NCI-H1436 treated with DMSO at 0.1 percent for 48 hours (cell line): ENCODE results near the gene PPP1R14C.
"Not testable (repeated sequence)": the region's sequence is repeated elsewhere in the genome, so short reads cannot be mapped to it uniquely, and the experiment has no call there.

Source experiments
- DNase-seq: peaks from one replicate; lab custom pipeline; 2025; lab: John Stamatoyannopoulos, UW

The PPP1R14C gene

DNA sequence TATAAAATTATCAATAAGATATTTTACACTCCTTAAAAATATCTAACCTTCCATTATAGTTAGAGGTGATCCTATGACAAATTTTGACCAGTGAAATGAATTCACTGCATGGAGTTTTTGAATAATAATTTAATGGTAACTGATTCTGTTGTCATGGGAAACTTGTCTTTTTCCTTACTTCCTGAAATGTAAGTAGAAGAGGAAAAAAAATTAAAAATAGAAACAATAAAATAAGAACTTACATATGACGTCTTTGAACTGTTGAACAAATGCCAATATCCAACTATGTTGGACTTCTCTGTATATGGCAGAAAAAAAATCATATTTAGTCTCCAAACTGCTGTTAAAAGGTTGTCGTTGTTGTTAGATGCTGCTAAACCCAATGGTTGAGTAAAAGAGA is 26.3 kb downstream of the PPP1R14C start:
- DNase-seq, result no peak

DNA sequence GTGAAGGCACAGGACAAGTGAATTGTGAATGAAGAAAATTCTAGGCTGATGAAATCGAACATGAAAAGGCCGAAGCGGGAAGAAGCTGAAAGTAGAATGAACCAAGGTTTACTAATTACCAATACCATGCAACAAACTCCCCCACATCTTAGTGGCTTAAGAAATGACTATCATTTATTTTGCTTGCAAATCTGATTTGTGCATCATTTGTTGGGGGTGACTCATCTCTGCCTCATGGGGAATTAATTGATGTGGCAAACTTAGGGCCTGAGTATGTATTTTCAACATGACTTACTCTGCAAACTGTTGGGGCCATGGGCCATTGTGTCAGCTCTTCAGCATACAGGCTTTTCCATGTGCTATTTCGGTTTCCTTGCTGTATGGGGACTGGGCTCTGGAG is 26.8 kb downstream of the PPP1R14C start:
- no peak for DNase-seq

DNA sequence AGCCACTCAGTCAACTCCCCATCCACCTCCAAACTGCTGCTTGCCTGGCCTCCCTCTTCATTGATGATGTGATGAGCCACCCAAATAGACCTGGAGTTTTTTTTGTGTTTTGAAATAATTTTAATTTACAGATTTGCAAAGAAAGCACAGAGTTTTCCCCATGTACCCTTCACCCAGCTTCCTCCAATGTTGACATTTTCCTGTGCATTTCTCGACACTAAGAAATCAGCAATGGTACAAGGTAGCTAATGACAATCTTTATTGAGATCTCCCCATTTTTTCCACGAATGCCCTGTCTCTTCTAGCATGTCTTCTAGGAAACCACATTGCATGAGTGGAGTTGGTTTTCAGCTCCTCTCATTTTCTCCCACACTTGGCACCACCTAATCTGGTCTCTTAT is 30.1 kb downstream of the PPP1R14C start:
- no peak for DNase-seq

DNA sequence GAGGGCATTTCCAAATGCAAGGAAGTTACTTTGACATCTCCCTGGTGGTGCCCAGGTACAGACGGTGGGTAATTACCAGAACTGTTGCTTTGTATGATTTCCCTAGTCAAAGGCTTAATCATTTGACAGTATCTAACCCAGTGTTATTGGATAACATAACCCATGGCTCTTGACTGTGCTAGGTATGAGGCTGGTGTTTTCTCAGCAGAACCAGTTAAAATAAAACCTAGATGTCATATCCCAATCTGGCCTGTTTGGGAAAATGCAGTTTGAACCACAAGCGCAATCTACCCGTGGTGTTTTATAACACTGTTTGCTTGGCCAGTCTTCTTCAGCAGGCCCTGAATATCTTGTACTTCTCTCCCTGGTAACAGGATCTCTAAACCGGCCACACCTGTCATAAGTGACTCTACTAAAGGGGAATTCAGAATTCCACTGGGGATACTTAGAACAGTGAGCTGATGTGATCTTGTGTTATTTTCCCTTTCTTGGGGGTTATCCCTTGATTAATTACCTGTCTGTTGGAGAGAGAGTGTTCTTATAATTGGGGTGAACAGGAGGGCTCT is 32.8 kb downstream of the PPP1R14C start:
- DNase-seq, result no peak

DNA sequence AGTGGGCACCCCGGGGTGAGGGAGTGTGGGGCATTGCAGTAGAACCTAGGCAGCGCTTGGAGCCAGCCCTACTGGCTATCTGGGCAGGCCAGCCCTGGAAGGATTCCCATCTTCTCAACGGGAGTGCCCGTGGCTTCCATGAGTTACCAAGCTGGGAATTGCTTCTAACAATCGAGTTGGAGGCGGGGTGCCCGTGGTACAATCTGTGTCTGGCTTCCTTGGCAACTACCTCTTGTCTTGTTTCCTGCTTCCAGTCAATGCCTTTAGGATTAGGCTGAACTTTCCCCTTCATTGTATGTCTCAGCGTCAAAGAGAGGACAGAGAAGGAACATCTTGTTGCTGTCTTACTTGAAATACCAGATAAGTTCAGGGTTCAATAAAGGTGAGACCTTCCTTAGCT is 33.3 kb downstream of the PPP1R14C start:
- no peak for DNase-seq

DNA sequence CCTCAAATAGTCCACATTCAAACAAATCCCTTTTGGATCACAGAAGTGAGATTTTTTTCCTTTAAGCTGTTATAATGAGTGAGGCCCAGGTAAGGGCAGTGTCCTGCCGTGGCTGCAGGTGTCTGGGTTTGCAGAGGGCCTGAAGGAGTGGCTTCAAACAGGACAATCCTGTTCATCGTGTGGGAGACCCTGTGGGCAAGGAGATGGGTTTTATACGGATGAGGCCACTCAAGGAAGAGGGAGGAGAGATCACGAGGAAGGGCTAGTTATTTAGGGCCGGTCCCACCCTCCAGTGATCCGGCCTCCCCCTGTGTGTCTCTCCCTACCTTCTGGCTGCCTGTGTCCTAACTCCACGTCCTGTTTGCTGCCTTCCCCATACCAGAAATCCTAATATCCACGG is 33.8 kb downstream of the PPP1R14C start:
- DNase-seq, result no peak

DNA sequence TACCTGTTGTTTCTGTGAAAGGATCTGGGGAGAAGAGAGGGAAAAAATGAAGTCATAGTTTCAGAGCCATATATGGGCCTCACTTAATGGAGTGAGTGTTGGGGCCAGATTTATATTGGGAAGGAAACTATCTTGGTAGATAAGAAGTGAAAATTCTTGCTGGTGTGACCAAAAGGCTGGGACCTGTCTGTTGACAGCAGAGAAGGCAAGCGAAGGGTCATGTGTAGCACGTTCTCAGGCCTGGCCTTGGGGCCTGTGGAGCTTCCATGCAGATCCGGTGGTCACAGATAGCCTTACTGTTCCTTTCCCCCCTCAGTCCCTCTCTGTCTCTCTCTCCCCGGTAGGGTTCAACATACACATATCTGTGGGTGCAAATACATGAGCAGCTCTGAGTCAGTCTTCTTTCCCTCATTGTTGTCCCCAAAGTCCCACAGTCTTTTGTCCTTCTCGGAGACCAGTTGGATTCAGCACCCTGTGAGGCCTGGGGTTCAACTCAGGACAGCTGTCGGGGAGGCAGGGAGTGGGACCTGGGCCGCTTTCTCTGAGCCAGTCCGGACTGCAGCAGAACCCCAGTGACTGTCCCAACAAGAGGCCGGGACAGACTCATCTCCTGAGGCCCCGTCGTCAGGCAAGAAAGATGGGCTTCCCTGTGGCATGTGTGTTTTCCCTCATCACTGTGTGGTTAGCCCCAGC is 34.6 kb downstream of the PPP1R14C start:
- no peak for DNase-seq

DNA sequence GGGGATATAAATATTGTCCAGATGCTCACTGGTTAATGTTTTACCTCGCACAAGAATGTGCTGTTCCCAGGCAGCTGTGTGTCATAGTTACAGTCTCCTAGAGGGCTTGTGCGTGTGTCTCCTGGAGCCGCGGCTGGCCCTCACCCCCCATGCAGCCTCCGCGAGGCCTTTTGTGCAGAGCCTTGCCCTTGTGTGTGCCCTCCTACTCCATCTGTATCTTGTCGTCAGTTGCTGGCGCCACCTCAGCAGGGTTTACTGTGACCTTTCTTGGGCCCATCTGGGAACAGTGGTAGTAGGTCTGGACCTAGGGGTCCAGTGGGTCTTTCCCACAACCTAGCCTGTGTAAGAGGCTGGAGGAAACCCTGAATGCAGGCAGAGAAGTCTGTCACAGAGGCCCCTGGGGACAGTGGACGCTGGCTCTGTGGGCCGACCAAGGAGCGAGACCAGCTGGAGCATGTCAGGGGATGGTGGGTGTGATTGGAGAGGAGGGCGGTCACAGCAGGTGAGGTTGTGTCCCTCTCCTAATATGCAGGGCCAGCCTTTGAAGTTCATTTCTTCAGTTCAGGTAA is 35.2 kb downstream of the PPP1R14C start:
- no peak for DNase-seq

DNA sequence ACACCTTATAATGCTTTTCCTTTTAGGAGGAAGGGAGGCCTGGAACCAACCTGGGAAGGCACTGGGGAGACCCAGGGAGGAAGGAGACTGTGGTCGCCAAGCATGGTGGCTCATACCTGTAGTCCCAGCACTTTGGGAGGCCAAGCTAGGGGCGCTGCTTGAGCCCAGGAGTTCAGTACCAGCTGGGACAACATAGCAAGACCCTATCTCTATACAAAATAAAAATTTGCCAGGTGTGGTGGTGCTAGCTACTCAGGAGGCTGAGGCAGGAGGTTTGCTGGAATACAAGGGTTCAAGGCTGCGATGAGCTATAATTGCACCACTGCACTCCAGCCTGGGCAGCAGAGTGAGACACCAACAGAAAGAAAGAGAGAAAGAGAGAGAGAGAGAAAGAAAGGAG is 36.2 kb downstream of the PPP1R14C start:
- DNase-seq, result no peak

DNA sequence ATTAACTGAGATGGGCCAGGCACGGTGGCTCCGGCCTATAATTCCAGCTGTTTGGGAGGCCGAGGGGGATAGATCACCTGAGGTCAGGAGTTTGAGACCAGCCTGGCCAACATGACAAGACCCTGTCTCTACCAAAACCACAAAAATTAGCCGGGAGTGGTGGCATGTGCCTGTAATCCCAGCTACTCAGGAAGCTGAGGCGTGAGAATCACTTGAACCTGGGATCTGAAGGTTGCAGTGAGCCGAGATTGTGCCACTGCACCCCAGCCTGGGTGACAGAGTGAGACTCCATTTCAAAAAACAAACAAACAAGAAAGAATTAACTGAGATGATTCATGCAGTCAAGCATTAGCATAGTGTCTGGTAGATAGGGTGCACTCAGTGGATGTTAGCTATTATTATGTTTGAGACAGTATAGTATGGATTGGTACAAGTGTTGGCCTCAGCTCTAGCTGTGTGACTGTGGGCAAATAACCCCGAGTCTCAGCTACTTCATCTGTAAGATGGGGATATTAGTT is 37.1 kb downstream of the PPP1R14C start:
- DNase-seq, result not testable (repeated sequence)

DNA sequence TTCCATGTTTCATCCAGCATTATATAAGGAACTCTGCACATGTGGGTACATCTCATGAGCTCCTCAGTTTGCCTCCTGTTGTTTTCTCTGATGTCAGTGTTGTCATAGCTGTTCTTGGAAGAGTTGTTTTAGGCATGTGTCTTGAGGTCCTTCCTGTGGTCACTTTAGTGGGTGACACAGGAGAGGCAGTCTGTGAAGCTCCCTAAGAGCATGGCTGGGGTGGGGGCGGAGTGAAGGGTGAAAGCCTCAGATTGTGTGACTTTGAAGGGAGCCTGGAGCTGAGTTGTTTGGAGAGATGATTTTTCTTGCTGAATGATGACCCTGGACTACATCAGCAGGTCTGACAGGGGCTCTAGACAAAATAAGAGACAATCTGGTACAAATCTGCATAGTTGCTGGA is 37.7 kb downstream of the PPP1R14C start:
- no peak for DNase-seq

DNA sequence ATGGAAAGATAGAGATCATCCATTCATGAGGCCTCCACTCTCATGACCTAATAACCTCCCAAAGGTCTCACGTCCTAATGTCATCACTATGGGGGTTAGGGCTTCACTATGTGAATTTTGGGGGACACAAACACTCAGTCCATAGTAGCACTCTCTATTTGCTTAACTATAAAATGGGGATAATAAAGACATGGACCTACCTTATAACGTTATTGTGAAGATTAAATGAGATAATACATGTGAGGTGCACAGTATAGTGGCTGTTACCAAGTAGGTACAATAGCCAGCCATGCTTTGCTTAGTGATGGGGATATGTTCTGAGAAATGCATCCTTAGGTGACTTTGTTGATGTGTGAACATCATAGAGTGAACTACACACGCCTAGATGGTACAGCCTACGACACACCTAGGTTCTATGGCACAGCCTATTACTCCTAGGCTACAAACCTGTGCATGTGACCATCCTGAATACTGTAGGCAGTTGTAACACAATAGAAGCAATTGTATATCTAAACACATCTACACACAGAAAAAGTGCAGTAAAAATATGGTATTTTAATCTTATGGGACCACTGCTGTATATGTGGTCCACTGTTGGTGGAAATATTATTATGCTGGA is 39.7 kb downstream of the PPP1R14C start:
- no peak for DNase-seq

DNA sequence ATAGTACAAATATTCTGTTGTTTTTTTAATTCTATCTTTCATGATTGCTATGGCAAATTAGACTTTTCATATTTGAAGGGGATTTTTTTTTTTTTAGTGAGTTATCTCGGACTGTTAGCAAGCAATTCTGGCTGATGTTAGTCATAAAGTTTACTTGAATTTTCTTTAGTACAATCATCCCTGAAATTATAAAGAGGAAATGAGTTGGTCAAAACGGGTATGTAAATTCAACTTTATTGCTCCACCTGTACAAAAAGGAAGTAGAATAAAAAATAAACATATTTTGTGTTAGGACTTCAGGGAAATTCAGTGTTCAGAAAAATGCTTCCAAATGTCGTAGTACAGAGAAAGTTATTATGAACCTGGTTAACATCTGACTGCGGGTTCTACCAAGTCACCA is 40.3 kb downstream of the PPP1R14C start:
- no peak for DNase-seq

DNA sequence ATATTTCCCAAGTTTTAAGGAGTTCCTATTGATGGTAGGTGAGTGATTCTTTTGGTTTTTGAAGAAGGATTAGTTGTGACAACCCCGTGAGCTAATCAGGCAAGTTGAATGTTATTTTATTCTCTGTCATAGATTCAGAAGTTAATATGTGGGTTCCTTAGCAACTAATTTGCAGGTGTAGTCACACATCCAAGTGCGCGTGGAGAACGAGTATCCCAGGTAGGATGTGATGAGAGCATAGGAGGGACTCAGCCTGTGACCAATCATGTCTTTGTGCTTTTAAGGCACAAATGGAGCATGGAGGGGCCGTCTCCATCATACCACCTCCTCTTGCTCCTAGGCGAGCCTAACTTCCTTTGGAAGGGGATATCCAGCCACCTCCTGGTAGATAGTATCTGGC is 41.1 kb downstream of the PPP1R14C start:
- no peak for DNase-seq

DNA sequence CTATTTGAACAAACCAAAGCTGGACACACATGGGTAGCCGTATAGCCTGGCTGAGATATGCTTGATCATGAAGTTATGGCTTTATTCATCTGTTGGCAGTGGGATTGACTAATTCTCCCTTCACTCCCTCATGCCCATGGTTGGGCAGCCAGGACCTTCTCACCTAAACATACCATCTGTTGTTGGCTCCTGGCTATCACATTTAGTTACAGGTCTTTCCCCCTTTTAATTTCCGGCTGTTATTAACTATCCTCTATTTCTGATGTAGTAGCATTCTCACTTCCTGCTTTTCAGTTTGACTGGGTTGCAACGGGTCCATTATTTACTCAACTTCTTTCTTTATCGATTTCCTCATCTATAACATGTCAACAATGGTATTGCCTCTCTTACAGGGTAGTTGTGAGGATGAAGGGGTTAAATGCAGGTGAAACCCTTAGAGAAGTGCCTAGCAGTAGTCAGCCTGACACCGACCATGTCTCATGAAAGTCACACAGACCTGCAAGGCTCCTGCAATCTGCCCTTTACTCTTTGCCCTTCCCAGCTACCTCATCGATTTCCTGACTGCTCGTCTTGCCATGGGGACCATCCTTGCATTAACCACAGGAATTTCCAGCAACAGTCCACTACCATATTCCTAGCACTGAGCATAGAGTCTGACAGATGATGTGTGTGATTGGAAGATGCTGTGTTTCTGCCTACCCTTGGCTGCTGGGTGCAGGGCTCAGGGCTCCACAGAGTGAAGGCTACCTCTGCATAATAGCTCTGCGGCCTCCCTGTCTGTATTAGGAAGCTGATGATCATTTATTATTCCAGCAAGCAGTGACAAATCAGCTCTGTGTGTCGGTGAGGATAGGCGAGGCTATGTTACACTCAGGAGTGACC is 42.2 kb downstream of the PPP1R14C start:
- no peak for DNase-seq

DNA sequence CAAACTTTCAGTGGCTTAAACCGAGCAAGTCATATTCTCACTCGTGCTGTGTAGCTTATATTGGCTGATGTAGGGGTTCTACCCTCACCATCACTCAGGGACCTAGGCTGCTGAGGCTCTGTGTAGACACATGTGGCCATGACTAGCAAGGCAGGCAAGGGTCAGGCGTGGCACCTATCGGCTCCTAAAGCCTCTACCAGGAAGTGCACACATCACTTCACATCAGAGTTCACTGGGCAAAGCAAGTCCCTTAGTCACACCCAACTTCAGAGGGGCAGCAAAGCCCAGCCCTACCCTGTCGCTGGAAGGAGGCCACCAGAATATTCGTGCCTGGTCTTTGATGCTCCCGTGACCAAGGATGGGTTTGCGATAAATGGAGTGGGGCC is 42.9 kb downstream of the PPP1R14C start:
- DNase-seq, result no peak

DNA sequence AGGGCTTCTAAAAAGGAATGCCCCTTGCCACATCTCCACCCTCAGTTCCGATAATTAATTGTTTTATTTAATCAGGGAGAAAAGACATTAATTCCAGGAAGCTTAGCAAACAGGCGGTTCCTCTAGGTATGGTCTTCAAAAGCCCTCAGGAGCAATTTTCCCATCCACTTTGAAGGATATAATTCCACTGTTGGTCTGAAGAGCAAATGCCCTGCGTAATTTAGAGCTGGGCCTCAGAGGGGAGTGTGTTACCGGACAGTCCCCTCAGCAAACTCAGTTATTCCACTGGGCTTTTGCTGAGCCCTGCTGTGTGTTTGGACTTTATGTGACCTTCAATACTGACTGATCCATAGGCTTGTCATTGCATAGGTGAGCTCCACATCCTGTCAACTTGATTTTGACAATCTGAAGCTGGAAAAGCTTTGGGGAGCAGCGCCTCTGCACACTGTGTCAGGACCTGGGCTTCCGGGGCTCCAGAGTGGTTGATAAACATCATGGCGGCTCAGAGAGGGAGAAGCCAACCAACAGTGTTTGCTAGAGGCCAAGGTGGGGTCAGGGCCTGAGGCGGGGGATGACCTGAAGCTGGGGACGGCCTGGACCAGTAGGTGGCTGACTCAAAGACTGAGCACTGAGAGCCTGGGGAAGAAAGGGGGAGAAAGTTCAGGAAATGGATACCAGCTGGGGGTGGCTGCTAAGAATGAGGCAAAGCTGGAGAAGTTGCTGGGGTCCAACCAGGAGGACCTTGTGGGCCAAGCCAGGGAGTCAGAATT is 43.5 kb downstream of the PPP1R14C start:
- DNase-seq, result no peak

DNA sequence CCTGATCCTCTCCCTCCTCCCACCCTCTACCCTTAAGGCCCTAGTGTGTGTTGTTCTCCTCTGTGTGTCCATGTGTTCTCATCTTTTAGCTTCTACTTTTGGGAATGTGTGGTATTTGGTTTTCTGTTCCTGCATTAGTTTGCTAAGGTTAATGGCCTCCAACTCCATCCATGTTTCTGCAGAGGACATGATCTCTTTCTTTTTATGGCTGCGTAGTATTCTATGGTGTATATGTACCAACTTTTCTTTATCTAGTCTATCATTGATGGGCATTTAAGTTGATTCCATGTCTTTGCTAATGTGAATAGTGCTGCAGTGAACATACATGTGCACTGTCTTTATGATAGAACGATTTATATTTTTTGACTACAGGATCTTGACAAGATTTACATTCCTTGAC is 44.6 kb downstream of the PPP1R14C start:
- DNase-seq, result not testable (repeated sequence)

DNA sequence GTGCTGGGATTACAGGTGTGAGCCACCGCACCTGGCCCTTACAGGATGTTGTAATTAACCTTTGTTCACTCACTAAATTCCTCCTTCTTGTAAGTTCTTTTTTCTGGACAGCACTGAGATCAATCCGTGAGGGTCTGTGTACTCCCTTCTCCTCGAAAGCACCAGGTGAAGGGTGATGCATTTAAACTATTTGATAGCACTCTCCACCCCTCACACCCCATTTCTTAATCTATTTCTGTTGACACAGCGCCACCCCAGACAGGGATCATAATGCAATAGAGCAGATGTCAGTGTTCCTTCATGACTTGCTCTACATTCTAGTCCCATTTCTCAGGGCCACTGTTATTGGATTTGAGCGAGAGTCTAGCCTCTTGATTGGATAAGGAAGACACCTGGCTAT is 46.3 kb downstream of the PPP1R14C start:
- no peak for DNase-seq

DNA sequence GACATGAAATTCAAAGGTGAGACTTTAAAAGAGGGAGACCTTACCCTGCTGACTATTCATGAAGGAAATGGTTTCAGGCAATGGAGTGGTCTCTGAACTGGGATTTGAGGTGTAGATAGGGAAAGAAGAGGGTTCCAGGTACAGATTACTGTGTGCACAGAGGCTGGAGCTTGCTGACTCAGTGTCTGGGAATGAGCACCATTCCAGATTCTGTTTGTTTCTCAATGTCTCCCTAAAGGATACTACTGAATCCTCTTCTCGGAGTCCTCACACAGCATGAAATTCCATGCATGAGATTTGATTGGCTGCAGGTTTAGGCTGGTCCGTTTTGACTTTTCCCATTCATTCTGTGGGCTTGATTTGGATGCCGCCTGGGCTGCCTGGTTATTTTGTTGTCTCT is 49.0 kb downstream of the PPP1R14C start:
- no peak for DNase-seq

DNA sequence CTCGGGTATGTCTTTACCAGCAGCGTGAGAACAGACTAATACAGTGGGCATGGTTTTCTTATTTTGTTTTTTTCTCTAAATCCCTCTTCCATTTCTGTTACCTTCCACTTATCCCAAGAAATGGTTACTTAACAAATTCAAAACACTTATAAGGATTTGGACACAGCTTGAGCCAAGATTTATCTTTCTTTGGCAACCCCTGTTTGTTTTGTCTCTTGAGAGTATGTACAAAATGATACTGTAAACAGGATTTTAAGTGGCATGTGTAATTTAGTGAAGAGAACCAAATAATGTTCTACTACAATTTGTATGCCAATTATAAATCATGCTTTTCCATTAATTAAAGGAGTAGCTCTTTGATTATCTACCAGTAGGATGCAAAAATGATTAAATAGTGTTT is 51.4 kb downstream of the PPP1R14C start:
- no peak for DNase-seq
